OCI-LY7 (cell line): ENCODE data around the gene BFSP2.

Experiments used
- CTCF ChIP-seq: fragments of 200-600 bp; sonication (generic); conservative IDR thresholded peaks from 2 replicates; pipeline ENCODE4 v1.5.1; 2014; ENCODE audit warnings: mild to moderate bottlenecking, antibody characterized with exemption, low read length, moderate library complexity, mixed read lengths
- EZH2phosphoT487 ChIP-seq: fragments of 200-600 bp; sonication (generic); IDR thresholded peaks from 2 replicates; pipeline ENCODE4 v1.6.1; 2018; ENCODE audit warnings: low read depth, borderline replicate concordance, mild to moderate bottlenecking, mixed run types, antibody characterized with exemption, low read length, moderate library complexity, mixed read lengths

DNA sequence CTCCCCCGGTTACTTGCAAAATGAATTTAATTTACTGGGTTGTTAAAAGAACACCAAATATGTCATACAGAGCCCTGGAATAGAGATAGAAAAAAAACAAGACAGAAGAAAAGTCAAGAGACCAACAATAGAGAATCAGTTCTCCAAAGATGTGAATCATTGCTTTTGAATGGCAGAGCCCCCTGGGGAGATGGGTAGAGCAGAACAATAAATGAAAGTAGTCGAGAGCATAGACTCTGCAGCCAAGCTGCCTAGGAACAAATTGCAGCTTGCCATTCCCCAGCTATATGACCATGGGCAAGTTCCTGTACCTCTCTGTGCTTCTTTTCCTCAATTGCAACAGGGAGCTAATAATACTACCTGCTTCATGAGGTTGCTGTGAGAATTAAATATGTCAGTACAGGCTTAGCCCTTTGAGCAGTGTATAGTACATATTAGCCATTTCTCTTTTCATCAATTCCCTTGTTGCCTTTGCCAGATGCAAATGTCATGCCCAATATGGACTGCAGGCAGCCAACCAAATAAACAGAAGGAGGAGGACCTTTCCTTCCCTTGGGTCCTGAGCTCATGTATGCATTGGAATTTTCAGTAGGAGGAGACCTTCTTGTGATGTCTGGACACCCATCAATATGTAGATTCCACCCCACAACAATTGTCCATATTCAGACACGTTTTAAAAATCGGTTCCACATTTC is 25.0 kb upstream of the BFSP2 start:
- no peak for TF ChIP-seq CTCF
- no peak for TF ChIP-seq EZH2phosphoT487
